GM19328 (cell line): ENCODE results near the gene MGAT4B.

Experiments used
- ATAC-seq: cut with Tn5 transposase; IDR thresholded peaks from one replicate; pipeline ENCODE4 v1.9.1; 2021; ENCODE audit warnings: mild to moderate bottlenecking, moderate library complexity; ENCODE audit not compliant: unreplicated experiment

MGAT4B gene

DNA sequence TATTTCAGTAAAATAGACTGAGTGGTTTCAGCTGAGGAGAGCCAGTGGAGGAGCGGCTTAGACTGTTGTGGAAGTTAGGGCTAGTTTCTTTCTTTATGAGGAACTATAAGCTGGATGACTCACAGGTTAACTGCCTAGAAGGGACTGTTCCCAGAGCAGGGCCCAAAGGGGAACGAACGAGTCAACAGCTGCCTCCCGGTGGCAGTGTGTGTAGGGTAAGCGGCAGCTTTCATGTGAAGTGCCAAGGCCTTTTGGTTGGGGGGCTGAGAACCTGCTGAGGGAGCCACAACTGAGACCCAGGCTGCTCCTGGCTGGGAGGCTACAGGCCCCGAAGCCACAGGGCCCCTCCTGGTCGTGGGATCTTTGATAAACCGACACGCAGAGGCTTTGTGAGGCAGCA lies 21.0 kb upstream of the MGAT4B start:
- ATAC-seq = no peak

GRCh38 chr5:179825655-179826182 lies 19.1 kb upstream of the MGAT4B start:
- ATAC-seq = no peak

GRCh38 chr5:179824745-179825112 lies 18.1 kb upstream of the MGAT4B start:
- no peak for ATAC-seq

DNA sequence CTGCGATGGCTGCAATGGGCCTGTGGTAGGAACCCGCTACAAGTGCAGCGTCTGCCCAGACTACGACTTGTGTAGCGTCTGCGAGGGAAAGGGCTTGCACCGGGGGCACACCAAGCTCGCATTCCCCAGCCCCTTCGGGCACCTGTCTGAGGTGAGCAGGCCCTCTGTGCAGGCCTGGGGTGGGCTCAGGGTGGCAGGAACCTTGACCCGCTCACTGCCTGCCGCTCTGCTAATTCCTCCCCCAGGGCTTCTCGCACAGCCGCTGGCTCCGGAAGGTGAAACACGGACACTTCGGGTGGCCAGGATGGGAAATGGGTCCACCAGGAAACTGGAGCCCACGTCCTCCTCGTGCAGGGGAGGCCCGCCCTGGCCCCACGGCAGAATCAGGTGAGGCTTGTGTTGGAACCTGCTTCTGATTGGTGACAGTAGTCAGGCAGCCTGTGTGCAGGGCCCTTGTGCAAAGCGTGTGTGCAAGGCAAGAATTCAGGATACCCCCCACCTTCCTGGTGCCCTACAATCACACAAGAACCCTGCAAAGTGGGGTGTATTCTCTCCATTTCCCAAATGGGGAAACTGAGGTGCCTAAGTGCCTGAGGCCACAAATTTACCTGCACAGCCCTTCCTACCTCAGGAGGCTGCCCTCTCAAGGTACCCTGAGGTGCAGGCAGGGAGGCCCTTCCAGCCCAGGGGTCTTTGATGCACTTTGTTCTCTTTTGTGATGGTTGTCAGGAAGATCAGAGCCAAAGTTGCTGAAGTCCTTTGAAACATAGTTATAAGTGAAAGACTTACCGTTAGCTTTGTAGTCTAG lies 17.5 kb upstream of the MGAT4B start:
- ATAC-seq = no peak

GRCh38 chr5:179822444-179822990 lies 15.9 kb upstream of the MGAT4B start:
- ATAC-seq = no peak

DNA sequence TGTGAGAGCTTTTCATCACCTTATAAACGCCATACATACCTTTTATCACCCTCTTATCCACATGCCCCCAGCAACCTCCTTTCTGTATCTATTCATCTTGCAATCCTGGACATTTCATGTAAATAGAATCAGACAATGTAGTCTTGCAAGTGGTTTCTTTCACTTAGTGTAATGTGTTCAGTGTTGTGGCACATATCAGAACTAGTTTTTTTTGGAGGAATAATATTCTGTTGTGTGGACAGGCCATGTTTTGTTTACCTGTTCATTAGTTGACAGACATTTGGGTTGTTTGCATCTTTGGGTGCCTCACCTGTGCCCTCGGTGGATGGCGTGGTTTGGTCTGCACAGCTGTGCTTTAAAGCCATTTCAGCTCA lies 15.4 kb upstream of the MGAT4B start:
- no peak for ATAC-seq

GRCh38 chr5:179821298-179822058 lies 14.8 kb upstream of the MGAT4B start:
- peak; percentile 39 for ATAC-seq

DNA sequence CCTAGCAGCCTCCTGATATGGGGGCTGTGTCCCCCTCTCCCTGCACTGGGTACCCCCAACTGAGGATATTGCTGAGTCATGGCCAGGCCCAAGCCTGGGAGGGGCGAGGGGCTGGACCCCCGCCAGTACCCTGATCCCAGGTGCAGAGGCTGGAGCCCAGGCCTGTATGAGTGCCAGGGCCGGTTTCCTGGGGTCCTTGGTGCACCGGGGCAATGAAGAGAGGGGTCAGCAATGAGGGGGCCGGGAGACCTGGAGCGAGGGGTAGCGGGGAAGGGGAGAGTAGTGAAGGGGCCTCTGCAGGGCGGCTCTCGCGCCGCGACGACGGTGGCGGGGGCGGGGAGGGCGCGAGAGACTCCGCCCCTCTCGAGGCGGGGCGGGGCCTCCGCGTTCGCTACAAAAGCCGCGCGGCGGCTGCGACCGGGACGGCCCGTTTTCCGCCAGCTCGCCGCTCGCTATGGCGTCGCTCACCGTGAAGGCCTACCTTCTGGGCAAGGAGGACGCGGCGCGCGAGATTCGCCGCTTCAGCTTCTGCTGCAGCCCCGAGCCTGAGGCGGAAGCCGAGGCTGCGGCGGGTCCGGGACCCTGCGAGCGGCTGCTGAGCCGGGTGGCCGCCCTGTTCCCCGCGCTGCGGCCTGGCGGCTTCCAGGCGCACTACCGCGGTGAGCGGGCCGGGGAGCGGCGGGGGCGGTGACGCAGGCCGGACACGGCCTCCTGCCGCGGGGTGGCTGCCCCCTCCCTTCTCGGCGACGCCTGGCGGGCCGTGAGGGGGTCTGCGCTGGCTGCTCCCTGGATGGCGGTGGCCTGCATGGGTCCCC lies 14.0 kb upstream of the MGAT4B start, which contains the start of gene SQSTM1:
Gene SQSTM1, plus strand, starts transcription at position 423 of the 815 bp plus-strand sequence. Its CDS starts 32 bp downstream, at position 455.
- peak; percentile 49 for ATAC-seq

DNA sequence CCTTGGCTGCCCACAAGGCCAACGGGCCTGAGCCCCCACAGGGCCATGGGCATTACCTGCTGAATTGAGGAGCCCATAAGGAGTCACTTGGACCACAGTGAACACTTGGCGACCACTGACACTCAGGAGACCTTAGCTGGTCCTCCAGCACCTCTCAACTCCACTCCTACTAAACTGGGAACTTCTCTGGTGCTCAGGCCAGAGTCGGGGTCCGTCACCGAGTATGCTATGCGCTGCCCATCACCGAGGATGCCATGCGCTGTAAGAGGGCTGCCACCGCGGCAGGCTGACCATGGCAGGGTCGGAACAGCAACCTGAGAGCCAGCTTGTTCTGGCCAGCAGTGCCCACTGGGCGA lies 13.4 kb upstream of the MGAT4B start:
- ATAC-seq = no peak

DNA sequence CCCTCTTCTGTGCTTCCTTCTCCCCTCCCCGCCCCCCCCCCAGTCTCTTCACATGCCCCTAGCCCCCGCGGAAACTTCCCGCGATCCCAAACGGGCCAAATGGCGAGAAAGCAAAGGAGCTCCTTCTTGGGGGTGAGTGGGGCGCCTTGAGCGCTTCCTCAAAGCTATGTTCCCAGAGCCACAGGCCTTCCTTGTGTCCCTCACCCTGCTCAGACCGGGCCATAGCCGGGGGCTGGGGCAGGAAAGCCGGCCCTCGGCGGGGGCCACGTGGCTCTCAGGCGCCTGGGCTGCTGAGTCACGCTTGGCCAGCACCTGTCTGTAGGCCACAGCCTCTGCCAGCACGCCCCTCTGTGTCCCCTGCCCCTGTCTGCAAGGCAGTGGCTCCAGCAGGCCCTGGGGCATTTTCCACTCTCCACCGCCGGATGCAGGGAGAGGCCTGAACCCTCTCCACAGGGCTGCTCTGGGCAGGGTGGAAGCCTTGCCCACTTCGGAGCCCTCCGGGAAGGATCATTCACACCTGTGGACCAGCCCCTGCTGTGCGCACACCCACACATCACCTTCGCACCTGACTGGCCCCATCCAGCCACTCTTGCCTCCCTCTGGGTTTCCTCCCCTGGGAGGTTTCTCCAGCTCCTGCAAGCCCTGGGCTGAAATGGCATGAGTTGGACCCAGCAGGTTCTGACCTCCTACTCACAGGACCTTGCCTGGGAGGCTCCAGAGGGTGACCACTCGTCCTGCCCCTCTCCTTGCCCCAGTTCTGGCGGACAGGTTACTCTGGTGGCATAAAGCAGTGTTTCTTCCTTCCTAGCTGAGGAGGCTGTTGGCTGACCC lies 12.8 kb upstream of the MGAT4B start:
- no peak for ATAC-seq

DNA sequence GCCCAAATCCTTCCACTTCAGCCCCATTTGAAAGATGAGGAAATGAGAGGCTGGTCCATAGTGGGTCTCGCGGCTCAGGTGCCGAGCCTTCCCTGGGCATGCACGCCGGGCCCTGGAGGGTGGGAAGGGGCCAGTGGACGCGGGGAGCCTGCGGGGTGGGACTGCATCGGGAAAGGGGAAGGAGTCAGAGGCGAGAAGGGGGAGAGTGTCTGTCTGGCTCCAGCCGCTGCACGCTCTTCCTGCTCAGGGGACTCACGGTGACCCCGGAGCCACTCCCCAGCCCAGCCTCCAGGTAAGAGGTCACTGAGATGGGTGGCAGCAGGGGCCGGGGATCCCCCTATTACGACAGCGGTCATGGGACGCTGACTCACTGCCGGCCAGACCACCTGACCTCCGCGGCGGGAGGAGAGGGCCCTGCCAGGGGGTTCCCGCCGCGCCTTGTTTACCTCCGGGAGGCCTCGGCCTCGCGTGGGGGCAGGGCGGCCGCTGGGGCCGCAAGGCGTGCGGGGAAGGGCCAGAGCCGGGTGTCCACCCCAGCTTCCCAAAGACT lies 12.2 kb upstream of the MGAT4B start:
- ATAC-seq = peak; percentile 51

DNA sequence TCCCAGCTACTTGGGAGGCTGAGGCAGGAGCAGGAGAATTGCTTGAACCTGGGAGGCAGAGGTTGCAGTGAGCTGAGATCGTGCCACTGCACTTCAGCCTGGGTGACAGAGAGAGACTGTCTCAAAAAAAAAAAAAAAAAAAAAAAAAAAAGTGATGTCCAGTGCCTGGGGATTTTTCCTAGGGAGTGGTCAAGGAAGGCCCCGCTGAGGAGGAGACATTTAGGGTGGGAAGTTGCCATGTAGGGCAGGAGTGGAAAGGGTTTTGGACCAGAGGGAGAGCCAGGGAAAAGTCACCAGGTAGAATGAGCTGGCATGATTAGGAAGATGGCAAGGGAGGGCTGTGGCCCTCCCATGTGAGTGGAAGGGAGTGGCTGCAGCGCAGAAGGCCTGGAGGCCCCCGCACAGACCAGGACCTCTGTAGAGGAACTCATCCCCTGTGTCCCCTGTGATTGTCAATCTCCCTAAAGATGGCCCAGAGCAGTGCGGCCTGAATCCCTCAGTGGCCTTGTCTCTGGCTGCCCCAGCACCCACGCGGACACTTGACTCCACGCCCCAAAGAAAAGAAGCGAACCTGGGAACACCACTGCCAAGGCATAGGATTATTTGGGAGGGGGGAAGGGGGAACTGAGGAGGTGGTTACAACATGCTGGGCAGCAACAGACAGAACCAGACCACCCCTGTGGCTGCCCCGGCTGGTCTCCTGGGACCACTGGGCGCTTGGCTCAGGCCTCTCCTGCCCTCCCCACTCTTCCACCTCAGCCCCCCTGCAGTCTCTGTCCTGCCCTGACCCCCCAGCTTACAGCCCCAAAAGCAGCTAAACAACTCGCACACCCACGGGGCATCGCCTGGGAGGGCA lies 11.5 kb upstream of the MGAT4B start:
- no peak for ATAC-seq

DNA sequence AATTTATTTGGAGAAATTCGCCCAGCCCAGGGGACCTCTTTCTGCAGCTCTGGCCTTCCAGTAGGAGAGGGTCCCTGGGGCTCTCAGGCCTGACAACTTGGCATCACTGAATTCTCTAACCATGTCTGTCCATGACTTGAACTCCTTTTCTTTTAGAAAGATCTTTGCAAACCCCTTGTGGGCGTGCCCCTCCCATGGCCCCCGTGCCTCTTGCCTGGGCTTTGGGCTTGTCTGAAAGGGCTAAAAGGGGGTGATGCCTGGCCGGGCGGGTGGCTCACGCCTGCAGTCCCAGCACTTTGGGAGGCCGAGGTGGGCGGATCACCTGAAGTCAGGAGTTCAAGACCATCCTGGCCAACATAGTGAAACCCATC lies 10.8 kb upstream of the MGAT4B start:
- no peak for ATAC-seq

- no peak for ATAC-seq
These were observed 10.3 kb upstream of the MGAT4B start for GRCh38 chr5:179816796-179817469.

- ATAC-seq = no peak
These were observed 9.7 kb upstream of the MGAT4B start for GRCh38 chr5:179816401-179816795.

- ATAC-seq = no peak
These were observed 9.0 kb upstream of the MGAT4B start for GRCh38 chr5:179815491-179816249.

DNA sequence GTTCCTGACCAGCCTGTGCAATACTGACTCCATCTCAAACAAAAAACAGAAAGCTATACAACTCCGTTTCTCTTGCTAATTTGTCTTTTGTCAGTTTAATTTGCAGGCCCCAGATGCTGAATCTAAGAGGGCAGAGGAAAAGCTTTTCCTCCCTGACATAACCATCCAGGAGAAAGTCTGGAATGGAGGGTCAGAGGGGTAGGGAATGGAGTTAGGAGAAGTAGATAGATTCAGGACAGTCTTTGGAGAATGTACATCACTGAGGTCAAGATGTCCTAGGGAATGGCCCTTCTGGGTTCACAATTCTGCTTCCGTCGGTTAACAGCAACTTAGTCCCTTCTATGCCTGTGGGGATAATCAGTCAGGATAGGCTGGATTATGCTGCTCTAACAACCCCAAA lies 7.4 kb upstream of the MGAT4B start:
- ATAC-seq = no peak
